HCT116 (cell line): ENCODE results near the gene SPACA6. TPM values are rescaled to one million over a fixed set of nuclear protein-coding genes. Genes with fewer than 3 reads are reported as not detected.

Experiments used
- ATAC-seq: fragments of 200-7000 bp; cut with Tn5 transposase; 2 replicates; pipeline ENCODE4 v1.9.1; 2020; ENCODE audit warnings: mild to moderate bottlenecking, moderate library complexity
- BruUV-seq: library from RNA; stranded (reverse); fragments of 400-500 nt; replicated peaks from 2 replicates; lab custom pipeline; 2021; lab: Mats Ljungman, UMichigan
- CTCF ChIA-PET: fragments of 300-600 bp; sonication (Branson Sonifier 250); formaldehyde crosslinking; loops from one replicate; lab custom pipeline; 2021; ENCODE audit warnings: antibody characterized with exemption; lab: Charles Lee
- POLR2A ChIA-PET: fragments of 300-600, 350-600 bp; sonication (Branson Sonifier 250); formaldehyde crosslinking; loops from one replicate; lab custom pipeline; 2021; ENCODE audit warnings: antibody characterized with exemption; lab: Charles Lee
- RAD21 ChIA-PET, 2 experiments: fragments of 300-600 bp; sonication (Branson Sonifier 250); formaldehyde crosslinking; loops; one replicate each; lab custom pipeline; 2023; ENCODE audit warnings: low total read pairs in 2 of 2; ENCODE audit not compliant: uncharacterized antibody in 2 of 2, unreplicated experiment in 2 of 2, low non-redundant PET in 1 of 2; lab: Charles Lee
- DNase-seq: peaks from one replicate; pipeline ENCODE4 v3.0.0-alpha.2; 2010; ENCODE audit warnings: low read depth, low spot score
- H2AFZ ChIP-seq: fragments of 200-600 bp; shearing (Covaris generic), sonication (generic); 2 replicates; pipeline ENCODE4 v1.6.1; 2017; ENCODE audit warnings: low read depth, mixed run types, mixed read lengths, antibody characterized with exemption, low read length; ENCODE audit not compliant: poor library complexity, severe bottlenecking
- H3K27ac ChIP-seq: 2 replicates; pipeline ENCODE4 v1.5.1; 2012; ENCODE audit warnings: low read depth, low read length
- H3K27me3 ChIP-seq: fragments of 200-600 bp; sonication (generic); 2 replicates; pipeline ENCODE4 v1.6.1; 2016; ENCODE audit warnings: mixed run types, low read length, mixed read lengths; ENCODE audit not compliant: insufficient read depth
- H3K36me3 ChIP-seq, 2 experiments: fragments of 200-500 bp in 1 of 2; fragments of 200-600 bp in 1 of 2; sonication (Bioruptor generic) in 1 of 2; sonication (generic) in 1 of 2; 2 replicates each; pipeline versions ENCODE4 v1.5.1 to v1.6.1; 2014 to 2016; ENCODE audit warnings: low read length in 2 of 2, inconsistent platforms in 1 of 2, mixed read lengths in 1 of 2, mixed run types in 1 of 2; ENCODE audit not compliant: insufficient read depth in 2 of 2, control insufficient read depth in 1 of 2
- H3K4me1 ChIP-seq, 2 experiments: fragments of 200-600 bp in 1 of 2; sonication (generic) in 1 of 2; 2 replicates each; pipeline versions ENCODE4 v1.5.1 to v1.6.1; 2012 to 2017; ENCODE audit warnings: low read length in 2 of 2, inconsistent platforms in 1 of 2, mild to moderate bottlenecking in 1 of 2, mixed read lengths in 1 of 2, mixed run types in 1 of 2, moderate library complexity in 1 of 2; ENCODE audit not compliant: insufficient read depth in 2 of 2, control insufficient read depth in 1 of 2
- H3K4me2 ChIP-seq: fragments of 200-600 bp; sonication (generic); 2 replicates; pipeline ENCODE4 v1.6.1; 2017; ENCODE audit warnings: mixed run types, low read length, mixed read lengths
- H3K4me3 ChIP-seq, 2 experiments: fragments of 200-600 bp in 1 of 2; sonication (generic) in 1 of 2; replicated peaks in 1 of 2; 2 replicates each; pipeline ENCODE4 v1.5.1; 2011 to 2016; ENCODE audit warnings: low read length in 2 of 2, control low read depth in 1 of 2, low read depth in 1 of 2, mild to moderate bottlenecking in 1 of 2, mixed read lengths in 1 of 2, mixed run types in 1 of 2
- H3K79me2 ChIP-seq: fragments of 200-600 bp; sonication (generic); 2 replicates; pipeline ENCODE4 v1.6.1; 2017; ENCODE audit warnings: mild to moderate bottlenecking, mixed run types, low read length, moderate library complexity, mixed read lengths; ENCODE audit not compliant: insufficient read depth
- H3K9ac ChIP-seq: fragments of 200-600 bp; sonication (generic); 2 replicates; pipeline ENCODE4 v1.6.1; 2016; ENCODE audit warnings: low read length, mixed read lengths
- H3K9me2 ChIP-seq: fragments of 200-600 bp; sonication (generic), shearing (Covaris generic); 2 replicates; pipeline ENCODE4 v1.6.1; 2017; ENCODE audit warnings: mixed run types, mild to moderate bottlenecking, moderate library complexity; ENCODE audit not compliant: insufficient read depth
- H3K9me3 ChIP-seq, 2 experiments: fragments of 200-500 bp in 1 of 2; fragments of 200-600 bp in 1 of 2; sonication (Bioruptor generic) in 1 of 2; sonication (generic) in 1 of 2; 2 replicates each; pipeline ENCODE4 v1.6.1; 2014 to 2017; ENCODE audit warnings: low read length in 2 of 2, mixed read lengths in 2 of 2, inconsistent platforms in 1 of 2, low read depth in 1 of 2, mild to moderate bottlenecking in 1 of 2, mixed run types in 1 of 2, moderate library complexity in 1 of 2; ENCODE audit not compliant: control insufficient read depth in 1 of 2, insufficient read depth in 1 of 2
- H4K20me1 ChIP-seq: fragments of 200-600 bp; sonication (generic), shearing (Covaris generic); 2 replicates; pipeline ENCODE4 v1.6.1; 2017; ENCODE audit warnings: mixed run types, mild to moderate bottlenecking, moderate library complexity; ENCODE audit not compliant: insufficient read depth
- CEBPB ChIP-seq: IDR thresholded peaks from 2 replicates; pipeline ENCODE4 v1.6.1; 2012; ENCODE audit warnings: low read depth
- ELF1 ChIP-seq: IDR thresholded peaks from 2 replicates; pipeline ENCODE4 v1.6.1; 2012; ENCODE audit warnings: low read depth, borderline replicate concordance
- EZH2phosphoT487 ChIP-seq: fragments of 200-600 bp; IDR thresholded peaks from 2 replicates; pipeline ENCODE4 v1.6.1; 2018; ENCODE audit warnings: antibody characterized with exemption, borderline replicate concordance
- JUND ChIP-seq: IDR thresholded peaks from 2 replicates; pipeline ENCODE4 v1.6.1; 2012
- POLR2A ChIP-seq: IDR thresholded peaks from 2 replicates; pipeline ENCODE4 v1.7.0; 2011; ENCODE audit warnings: borderline replicate concordance; ENCODE audit not compliant: insufficient read depth, insufficient read length; ENCODE audit errors: extremely low read depth
- SIN3A ChIP-seq: IDR thresholded peaks from 2 replicates; pipeline ENCODE4 v1.6.1; 2012; ENCODE audit warnings: low read depth
- SP1 ChIP-seq: IDR thresholded peaks from 2 replicates; pipeline ENCODE4 v1.6.1; 2012; ENCODE audit warnings: low read depth
- SRF ChIP-seq: IDR thresholded peaks from 2 replicates; pipeline ENCODE4 v1.6.1; 2012; ENCODE audit warnings: low read depth
- TCF7L2 ChIP-seq: IDR thresholded peaks from 2 replicates; pipeline ENCODE4 v1.7.0; 2011; ENCODE audit warnings: borderline replicate concordance, inconsistent platforms; ENCODE audit not compliant: insufficient read depth, insufficient read length; ENCODE audit errors: extremely low read depth
- ZFX ChIP-seq: fragments of 450-650 bp; IDR thresholded peaks from 2 replicates; pipeline ENCODE4 v1.6.1; 2017
- ZNF274 ChIP-seq: fragments of 200-500 bp; sonication (Bioruptor generic); IDR thresholded peaks from 2 replicates; pipeline ENCODE4 v1.6.1; 2014; ENCODE audit warnings: mild to moderate bottlenecking, low read depth, low read length, inconsistent platforms
- intact Hi-C: fragments of 100-400 bp; cut with micrococcal nuclease; formaldehyde crosslinking; loops from 2 replicates; pipeline ENCODE4 v1.10.0; 2022
- total RNA-seq: library from RNA; stranded (reverse); gene quantifications from one replicate; pipeline ENCODE4 v1.2.1, GENCODE V29; 2021; ENCODE audit not compliant: unreplicated experiment
- TF ChIP-seq, protein P1 (sequence below): IDR thresholded peaks from 2 replicates; pipeline ENCODE4 v1.6.1; 2012; ENCODE audit warnings: low read depth
- TF ChIP-seq, protein P2 (sequence below): IDR thresholded peaks from 2 replicates; pipeline ENCODE4 v1.6.1; 2012
- TF ChIP-seq, protein P3 (sequence below): IDR thresholded peaks from 2 replicates; pipeline ENCODE4 v1.6.1; 2012
- TF ChIP-seq, protein P4 (sequence below), 3 experiments: fragments of 200-600 bp in 1 of 3; sonication (generic) in 1 of 3; IDR thresholded peaks in 2 of 3; conservative IDR thresholded peaks in 1 of 3; 2 replicates each; pipeline ENCODE4 v1.5.1; 2012 to 2017; ENCODE audit warnings: low read depth in 2 of 3, low read length in 2 of 3, antibody characterized with exemption in 1 of 3, borderline replicate concordance in 1 of 3, control low read depth in 1 of 3, mild to moderate bottlenecking in 1 of 3, mixed read lengths in 1 of 3, mixed run types in 1 of 3, moderate library complexity in 1 of 3; ENCODE audit not compliant: insufficient read depth in 1 of 3
- TF ChIP-seq, protein P5 (sequence below): IDR thresholded peaks from 2 replicates; pipeline ENCODE4 v1.6.1; 2011; ENCODE audit warnings: mild to moderate bottlenecking, low read length, moderate library complexity; ENCODE audit not compliant: insufficient replicate concordance; ENCODE audit errors: extremely low read depth

SPACA6 gene
- total RNA-seq, 1 experiment from 2014 or later: 13.9 TPM

DNA sequence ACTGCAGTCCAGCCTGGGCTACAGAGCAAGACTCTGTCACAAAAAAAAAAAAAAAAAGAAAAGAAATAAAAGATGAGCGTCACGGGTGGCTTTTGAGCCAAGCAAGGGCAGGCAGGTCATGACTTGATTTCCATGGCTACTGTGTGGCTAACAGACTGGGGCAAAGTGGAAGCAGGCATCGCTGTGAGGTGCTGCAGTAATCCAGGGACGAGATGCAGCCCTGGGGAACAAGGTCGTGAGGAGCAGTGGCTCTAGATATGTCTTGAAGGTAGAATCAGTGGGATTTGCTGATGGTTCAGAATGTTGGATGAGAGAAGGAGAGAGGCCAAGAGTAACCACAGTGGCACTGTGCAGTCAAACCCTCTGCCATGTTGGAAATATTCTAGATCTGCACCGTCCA is 16.4 kb downstream of the SPACA6 start:
- peaks cover 7% of the 10 kb centered on the region; the same call in 1 of the 2 replicates for H3K79me2 ChIP-seq
- no peak overlapping the region for H2AFZ ChIP-seq
- H3K36me3 ChIP-seq: 0 out of 4 replicates have a peak, but pooled peaks cover 0 to 3% of the 10 kb centered on the region in 2 experiments
- H3K27me3 ChIP-seq: no peaks in the 10 kb centered on the region
- POLR2A ChIA-PET: interaction anchor here (1.3 kb wide), 1 partner anchor 42 kb away, joined by 3 read pairs; the partner anchor contains the start of gene FPR1
- H3K4me2 ChIP-seq: no peak overlapping the region
- no TSS peak for BruUV-seq
- RAD21 ChIA-PET: no interaction called here
- H3K9me3 ChIP-seq: no peaks in the 10 kb centered on the region
- H3K27ac ChIP-seq: no peak overlapping the region
- H4K20me1 ChIP-seq: no peaks in the 10 kb centered on the region
- H3K9ac ChIP-seq: no peak overlapping the region
- H3K9me2 ChIP-seq: no peaks in the 10 kb centered on the region
- DNase-seq: no peak
- CTCF ChIA-PET: interaction anchor here (2.8 kb wide), 1 partner anchor 68 kb away, joined by 10 read pairs; no protein-coding TSS in a partner anchor
- TF ChIP-seq TCF7L2 (no peak), SIN3A (no peak), ZFX (no peak), ELF1 (no peak), EZH2phosphoT487 (no peak), SP1 (no peak), CEBPB (no peak), SRF (no peak), JUND (no peak), ZNF274 (no peak), POLR2A (no peak)
- TF ChIP-seq, protein P1, sequence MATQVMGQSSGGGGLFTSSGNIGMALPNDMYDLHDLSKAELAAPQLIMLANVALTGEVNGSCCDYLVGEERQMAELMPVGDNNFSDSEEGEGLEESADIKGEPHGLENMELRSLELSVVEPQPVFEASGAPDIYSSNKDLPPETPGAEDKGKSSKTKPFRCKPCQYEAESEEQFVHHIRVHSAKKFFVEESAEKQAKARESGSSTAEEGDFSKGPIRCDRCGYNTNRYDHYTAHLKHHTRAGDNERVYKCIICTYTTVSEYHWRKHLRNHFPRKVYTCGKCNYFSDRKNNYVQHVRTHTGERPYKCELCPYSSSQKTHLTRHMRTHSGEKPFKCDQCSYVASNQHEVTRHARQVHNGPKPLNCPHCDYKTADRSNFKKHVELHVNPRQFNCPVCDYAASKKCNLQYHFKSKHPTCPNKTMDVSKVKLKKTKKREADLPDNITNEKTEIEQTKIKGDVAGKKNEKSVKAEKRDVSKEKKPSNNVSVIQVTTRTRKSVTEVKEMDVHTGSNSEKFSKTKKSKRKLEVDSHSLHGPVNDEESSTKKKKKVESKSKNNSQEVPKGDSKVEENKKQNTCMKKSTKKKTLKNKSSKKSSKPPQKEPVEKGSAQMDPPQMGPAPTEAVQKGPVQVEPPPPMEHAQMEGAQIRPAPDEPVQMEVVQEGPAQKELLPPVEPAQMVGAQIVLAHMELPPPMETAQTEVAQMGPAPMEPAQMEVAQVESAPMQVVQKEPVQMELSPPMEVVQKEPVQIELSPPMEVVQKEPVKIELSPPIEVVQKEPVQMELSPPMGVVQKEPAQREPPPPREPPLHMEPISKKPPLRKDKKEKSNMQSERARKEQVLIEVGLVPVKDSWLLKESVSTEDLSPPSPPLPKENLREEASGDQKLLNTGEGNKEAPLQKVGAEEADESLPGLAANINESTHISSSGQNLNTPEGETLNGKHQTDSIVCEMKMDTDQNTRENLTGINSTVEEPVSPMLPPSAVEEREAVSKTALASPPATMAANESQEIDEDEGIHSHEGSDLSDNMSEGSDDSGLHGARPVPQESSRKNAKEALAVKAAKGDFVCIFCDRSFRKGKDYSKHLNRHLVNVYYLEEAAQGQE: no peak
- TF ChIP-seq, protein P2, sequence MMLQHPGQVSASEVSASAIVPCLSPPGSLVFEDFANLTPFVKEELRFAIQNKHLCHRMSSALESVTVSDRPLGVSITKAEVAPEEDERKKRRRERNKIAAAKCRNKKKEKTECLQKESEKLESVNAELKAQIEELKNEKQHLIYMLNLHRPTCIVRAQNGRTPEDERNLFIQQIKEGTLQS: no peak
- TF ChIP-seq, protein P3, sequence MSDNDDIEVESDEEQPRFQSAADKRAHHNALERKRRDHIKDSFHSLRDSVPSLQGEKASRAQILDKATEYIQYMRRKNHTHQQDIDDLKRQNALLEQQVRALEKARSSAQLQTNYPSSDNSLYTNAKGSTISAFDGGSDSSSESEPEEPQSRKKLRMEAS: no peak
- TF ChIP-seq, protein P4, sequence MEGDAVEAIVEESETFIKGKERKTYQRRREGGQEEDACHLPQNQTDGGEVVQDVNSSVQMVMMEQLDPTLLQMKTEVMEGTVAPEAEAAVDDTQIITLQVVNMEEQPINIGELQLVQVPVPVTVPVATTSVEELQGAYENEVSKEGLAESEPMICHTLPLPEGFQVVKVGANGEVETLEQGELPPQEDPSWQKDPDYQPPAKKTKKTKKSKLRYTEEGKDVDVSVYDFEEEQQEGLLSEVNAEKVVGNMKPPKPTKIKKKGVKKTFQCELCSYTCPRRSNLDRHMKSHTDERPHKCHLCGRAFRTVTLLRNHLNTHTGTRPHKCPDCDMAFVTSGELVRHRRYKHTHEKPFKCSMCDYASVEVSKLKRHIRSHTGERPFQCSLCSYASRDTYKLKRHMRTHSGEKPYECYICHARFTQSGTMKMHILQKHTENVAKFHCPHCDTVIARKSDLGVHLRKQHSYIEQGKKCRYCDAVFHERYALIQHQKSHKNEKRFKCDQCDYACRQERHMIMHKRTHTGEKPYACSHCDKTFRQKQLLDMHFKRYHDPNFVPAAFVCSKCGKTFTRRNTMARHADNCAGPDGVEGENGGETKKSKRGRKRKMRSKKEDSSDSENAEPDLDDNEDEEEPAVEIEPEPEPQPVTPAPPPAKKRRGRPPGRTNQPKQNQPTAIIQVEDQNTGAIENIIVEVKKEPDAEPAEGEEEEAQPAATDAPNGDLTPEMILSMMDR (IDR thresholded peaks at IDR 0.05 in 2 of 3, conservative IDR thresholded peaks at IDR 0.05 in 1 of 3; ENCODE audit: borderline replicate concordance in 1 of 3, insufficient read depth in 1 of 3, low read depth in 2 of 3, low read length in 2 of 3): no peak
- TF ChIP-seq, protein P5, sequence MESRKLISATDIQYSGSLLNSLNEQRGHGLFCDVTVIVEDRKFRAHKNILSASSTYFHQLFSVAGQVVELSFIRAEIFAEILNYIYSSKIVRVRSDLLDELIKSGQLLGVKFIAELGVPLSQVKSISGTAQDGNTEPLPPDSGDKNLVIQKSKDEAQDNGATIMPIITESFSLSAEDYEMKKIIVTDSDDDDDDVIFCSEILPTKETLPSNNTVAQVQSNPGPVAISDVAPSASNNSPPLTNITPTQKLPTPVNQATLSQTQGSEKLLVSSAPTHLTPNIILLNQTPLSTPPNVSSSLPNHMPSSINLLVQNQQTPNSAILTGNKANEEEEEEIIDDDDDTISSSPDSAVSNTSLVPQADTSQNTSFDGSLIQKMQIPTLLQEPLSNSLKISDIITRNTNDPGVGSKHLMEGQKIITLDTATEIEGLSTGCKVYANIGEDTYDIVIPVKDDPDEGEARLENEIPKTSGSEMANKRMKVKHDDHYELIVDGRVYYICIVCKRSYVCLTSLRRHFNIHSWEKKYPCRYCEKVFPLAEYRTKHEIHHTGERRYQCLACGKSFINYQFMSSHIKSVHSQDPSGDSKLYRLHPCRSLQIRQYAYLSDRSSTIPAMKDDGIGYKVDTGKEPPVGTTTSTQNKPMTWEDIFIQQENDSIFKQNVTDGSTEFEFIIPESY: no peak
- intact Hi-C loops: no loop called here
- no peak for ATAC-seq
- H3K4me3 ChIP-seq: no peak overlapping the region
- H3K4me1 ChIP-seq: peaks cover 12 to 25% of the 10 kb centered on the region in 2 experiments; a peak in 3 of 4 replicates
